Skeletal muscle tissue (tissue), 4 donors: ENCODE results near the gene LSM12. TPM values are rescaled to one million over a fixed set of nuclear protein-coding genes. Genes with fewer than 3 reads are reported as not detected.
"Not testable (repeated sequence)": the region's sequence is repeated elsewhere in the genome, so short reads cannot be mapped to it uniquely, and the experiment has no call there.

Source experiments
- H3K27ac ChIP-seq: one replicate; pipeline ENCODE4 v1.7.0; 2013; ENCODE audit warnings: mild to moderate bottlenecking, low read depth, low read length, inconsistent platforms
- H3K27me3 ChIP-seq, 3 donors: one replicate each; pipeline ENCODE4 v1.7.0; 2013; ENCODE audit warnings: low read length in 3 of 3; ENCODE audit not compliant: control insufficient read depth in 3 of 3, insufficient read depth in 3 of 3
- H3K36me3 ChIP-seq, 3 donors: one replicate each; pipeline ENCODE4 v1.7.0; 2013; ENCODE audit warnings: low read length in 3 of 3; ENCODE audit not compliant: control insufficient read depth in 3 of 3, insufficient read depth in 3 of 3
- H3K4me1 ChIP-seq, 3 donors: one replicate each; pipeline ENCODE4 v1.7.0; 2013; ENCODE audit warnings: low read length in 3 of 3, mild to moderate bottlenecking in 3 of 3; ENCODE audit not compliant: control insufficient read depth in 3 of 3, insufficient read depth in 3 of 3
- H3K4me3 ChIP-seq, 3 donors: one replicate each; pipeline ENCODE4 v1.7.0; 2013; ENCODE audit warnings: low read length in 3 of 3
- H3K9ac ChIP-seq, 3 donors: one replicate each; pipeline ENCODE4 v1.7.0; 2013; ENCODE audit warnings: low read length in 3 of 3, mild to moderate bottlenecking in 3 of 3, moderate library complexity in 2 of 3, low read depth in 1 of 3
- H3K9me3 ChIP-seq, 3 donors: one replicate each; pipeline ENCODE4 v1.7.0; 2013; ENCODE audit warnings: low read length in 3 of 3; ENCODE audit not compliant: control insufficient read depth in 3 of 3
- total RNA-seq: library from RNA; depleted of rRNA; stranded (reverse); fragments of >200 nt; gene quantifications from one replicate; pipeline ENCODE4 v1.2.3, GENCODE V29; 2014
- donor health status: Osteomylitis.

The LSM12 gene
- total RNA-seq, 1 donor from 2014 or later = 13.6 TPM

DNA sequence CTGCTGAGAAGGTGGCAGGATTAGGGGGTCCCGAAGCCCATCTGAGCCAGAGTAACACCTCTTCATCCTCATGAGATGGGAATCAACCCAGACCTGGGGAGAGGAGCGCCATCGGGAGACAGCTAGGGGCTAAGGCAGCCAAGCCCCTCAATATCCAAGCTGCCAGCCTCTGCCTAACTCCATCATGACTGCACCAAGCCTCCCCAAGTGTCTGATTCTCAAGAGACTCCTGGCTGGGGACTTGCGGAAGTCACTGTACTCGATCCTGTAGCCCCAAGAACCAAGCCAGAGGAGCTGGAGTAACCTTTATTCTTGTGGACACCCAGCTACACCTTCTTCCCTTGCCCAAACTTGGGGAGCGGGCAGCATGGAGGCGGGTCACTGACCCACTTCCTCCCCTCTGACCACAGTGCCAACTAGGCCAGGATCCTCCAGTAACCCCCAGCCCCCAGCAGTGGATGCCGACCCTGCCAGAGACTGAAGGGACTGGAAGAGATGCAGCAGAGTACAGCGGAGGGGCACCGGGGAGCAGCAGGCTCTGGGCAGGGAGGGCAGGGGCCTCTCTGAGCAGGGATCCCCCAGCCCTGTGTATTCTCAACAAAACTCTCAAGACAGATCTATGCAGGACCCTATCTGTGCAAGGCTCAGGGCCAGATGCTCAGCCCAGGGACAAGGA, 43.7 kb upstream of the LSM12 start:
- no peaks in the 10 kb centered on the region for H3K9me3 ChIP-seq
- H3K4me3 ChIP-seq = peak overlapping the region; percentile 87 to 92 (median 89)
- H3K27ac ChIP-seq = peak overlapping the region; percentile 93
- H3K9ac ChIP-seq = peak overlapping the region; percentile 88 to 93 (median 91)
- peaks cover 7 to 26% (median 8%) of the 10 kb centered on the region in 3 donors for H3K36me3 ChIP-seq
- peaks cover 96 to 97% (median 97%) of the 10 kb centered on the region in 3 donors for H3K4me1 ChIP-seq
- H3K27me3 ChIP-seq = no peaks in the 10 kb centered on the region

- Histone ChIP-seq H3K4me1 (peaks cover 96 to 97% (median 97%) of the 10 kb centered on the region in 3 donors), H3K9ac (peak overlapping the region; percentile 88 to 93 (median 91)), H3K27me3 (no peaks in the 10 kb centered on the region), H3K4me3 (peak overlapping the region; percentile 87 to 92 (median 89)), H3K9me3 (no peaks in the 10 kb centered on the region), H3K27ac (peak overlapping the region; percentile 93), H3K36me3 (peaks cover 4 to 28% (median 8%) of the 10 kb centered on the region in 3 donors)
Observed at GRCh38 chr17:44109312-44109630, 42.8 kb upstream of the LSM12 start.

- Histone ChIP-seq H3K9me3 (no peaks in the 10 kb centered on the region), H3K27ac (peak overlapping the region; percentile 93), H3K4me3 (peak overlapping the region; percentile 87 to 92 (median 89)), H3K9ac (peak overlapping the region; percentile 88 to 93 (median 91)), H3K4me1 (peaks cover 92 to 95% (median 94%) of the 10 kb centered on the region in 3 donors), H3K27me3 (no peaks in the 10 kb centered on the region), H3K36me3 (peaks cover 0 to 26% (median 7%) of the 10 kb centered on the region in 3 donors)
Observed at GRCh38 chr17:44108440-44109311, 42.2 kb upstream of the LSM12 start.

GRCh38 chr17:44106801-44107200, 40.3 kb upstream of the LSM12 start:
- peaks cover 6 to 28% (median 11%) of the 10 kb centered on the region in 3 donors for H3K36me3 ChIP-seq
- H3K27ac ChIP-seq = peak overlapping the region; percentile 93
- H3K27me3 ChIP-seq = no peaks in the 10 kb centered on the region
- no peaks in the 10 kb centered on the region for H3K9me3 ChIP-seq
- peak overlapping the region in 1 of 3 donors; percentile 93 for H3K9ac ChIP-seq
- H3K4me1 ChIP-seq = peaks cover 82 to 93% (median 86%) of the 10 kb centered on the region in 3 donors
- H3K4me3 ChIP-seq = no peak overlapping the region

DNA sequence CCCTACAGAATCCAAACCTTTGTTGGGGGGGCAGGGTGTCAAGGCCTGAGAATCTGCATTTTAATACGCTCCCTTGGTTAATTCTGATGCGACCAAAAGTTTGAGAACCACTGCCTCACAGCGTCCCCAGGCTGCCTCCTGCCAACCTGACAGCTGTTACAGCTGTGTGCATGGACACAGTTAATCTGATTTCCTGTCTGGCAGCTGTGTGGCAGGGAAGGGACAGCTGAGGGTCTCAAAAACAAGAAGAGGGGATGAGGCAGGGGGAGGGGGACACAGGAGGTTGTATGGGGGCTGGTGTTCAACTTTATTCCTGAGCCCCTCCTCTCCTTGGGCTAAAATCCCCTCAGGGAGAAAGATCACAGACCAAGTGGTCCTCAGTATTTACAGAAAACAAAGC, 39.5 kb upstream of the LSM12 start:
- Histone ChIP-seq H3K36me3 (peaks cover 9 to 28% (median 11%) of the 10 kb centered on the region in 3 donors), H3K4me3 (peak overlapping the region in 1 of 3 donors; percentile 3), H3K27me3 (no peaks in the 10 kb centered on the region), H3K9me3 (no peaks in the 10 kb centered on the region), H3K9ac (peak overlapping the region in 2 of 3 donors; percentile 54 to 58), H3K4me1 (peaks cover 80 to 92% (median 85%) of the 10 kb centered on the region in 3 donors), H3K27ac (peak overlapping the region; percentile 54)

GRCh38 chr17:44105483-44105882, 39.0 kb upstream of the LSM12 start:
- Histone ChIP-seq H3K9me3 (no peaks in the 10 kb centered on the region), H3K27me3 (no peaks in the 10 kb centered on the region), H3K36me3 (peaks cover 9 to 26% (median 11%) of the 10 kb centered on the region in 3 donors), H3K9ac (peak overlapping the region in 2 of 3 donors; percentile 22 to 58), H3K4me3 (peak overlapping the region in 1 of 3 donors; percentile 3), H3K27ac (peak overlapping the region; percentile 54), H3K4me1 (peaks cover 75 to 87% (median 80%) of the 10 kb centered on the region in 3 donors)

DNA sequence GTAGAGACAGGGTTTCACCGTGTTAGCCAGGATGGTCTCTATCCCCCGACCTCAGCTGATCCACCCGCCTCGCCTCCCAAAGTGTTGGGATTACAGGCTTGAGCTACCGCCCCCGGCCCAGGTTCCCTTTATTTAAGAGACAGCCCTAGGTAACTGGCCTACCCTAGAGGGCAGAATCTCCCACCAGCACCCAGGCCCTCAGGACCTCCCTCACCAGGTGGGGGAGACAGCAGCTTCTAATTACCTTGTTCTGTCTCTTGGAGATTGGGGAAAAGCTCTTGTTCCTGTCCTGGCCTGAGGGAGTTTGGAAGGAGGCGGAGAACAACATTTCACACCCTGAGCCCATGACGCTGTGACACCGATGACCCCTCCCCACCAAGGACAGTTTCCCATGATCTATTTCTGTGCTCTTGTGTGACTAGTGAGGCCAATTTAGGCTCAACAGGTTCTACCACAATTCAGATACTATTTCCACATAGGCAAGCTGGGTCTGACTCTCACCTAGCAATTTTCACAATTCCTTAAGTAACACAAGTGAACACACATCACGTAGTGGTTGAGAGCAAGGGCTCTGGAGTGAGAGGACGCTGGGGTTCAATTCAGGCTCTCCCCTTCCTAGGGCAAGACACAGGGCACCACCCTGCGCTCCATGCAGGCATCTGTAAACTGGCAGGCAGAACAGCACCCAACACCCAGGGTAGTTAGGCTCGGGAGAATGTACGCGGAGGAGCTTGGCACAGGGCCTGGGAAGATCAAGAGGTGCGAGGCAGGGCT, 36.6 kb upstream of the LSM12 start:
- Histone ChIP-seq H3K9ac (peak overlapping the region; percentile 36 to 56 (median 45)), H3K4me1 (peaks cover 66 to 86% (median 76%) of the 10 kb centered on the region in 3 donors), H3K4me3 (peak overlapping the region; percentile 23 to 51 (median 29)), H3K27me3 (no peaks in the 10 kb centered on the region), H3K27ac (peak overlapping the region; percentile 75), H3K9me3 (no peaks in the 10 kb centered on the region), H3K36me3 (peaks cover 9 to 18% (median 13%) of the 10 kb centered on the region in 3 donors)

- not testable (repeated sequence) for H3K9ac ChIP-seq, H3K9me3 ChIP-seq, H3K4me3 ChIP-seq, H3K27me3 ChIP-seq
- Histone ChIP-seq H3K27ac (peak overlapping the region; percentile 19), H3K4me1 (peaks cover 67 to 86% (median 76%) of the 10 kb centered on the region in 3 donors), H3K36me3 (peaks cover 9 to 16% (median 13%) of the 10 kb centered on the region in 3 donors)
Observed at GRCh38 chr17:44101858-44102257, 35.4 kb upstream of the LSM12 start.

GRCh38 chr17:44097110-44097958, 30.9 kb upstream of the LSM12 start:
- H3K36me3 ChIP-seq = peaks cover 13% of the 10 kb centered on the region in 3 donors
- peak overlapping the region; percentile 33 to 71 (median 34) for H3K9ac ChIP-seq
- H3K27ac ChIP-seq = peak overlapping the region; percentile 93
- H3K27me3 ChIP-seq = no peaks in the 10 kb centered on the region
- peak overlapping the region in 2 of 3 donors; percentile 34 to 58 for H3K4me3 ChIP-seq
- H3K9me3 ChIP-seq = no peaks in the 10 kb centered on the region
- H3K4me1 ChIP-seq = peaks cover 59 to 72% (median 62%) of the 10 kb centered on the region in 3 donors
